Measurements from ENCODE around the gene BANP.

Gene BANP

DNA sequence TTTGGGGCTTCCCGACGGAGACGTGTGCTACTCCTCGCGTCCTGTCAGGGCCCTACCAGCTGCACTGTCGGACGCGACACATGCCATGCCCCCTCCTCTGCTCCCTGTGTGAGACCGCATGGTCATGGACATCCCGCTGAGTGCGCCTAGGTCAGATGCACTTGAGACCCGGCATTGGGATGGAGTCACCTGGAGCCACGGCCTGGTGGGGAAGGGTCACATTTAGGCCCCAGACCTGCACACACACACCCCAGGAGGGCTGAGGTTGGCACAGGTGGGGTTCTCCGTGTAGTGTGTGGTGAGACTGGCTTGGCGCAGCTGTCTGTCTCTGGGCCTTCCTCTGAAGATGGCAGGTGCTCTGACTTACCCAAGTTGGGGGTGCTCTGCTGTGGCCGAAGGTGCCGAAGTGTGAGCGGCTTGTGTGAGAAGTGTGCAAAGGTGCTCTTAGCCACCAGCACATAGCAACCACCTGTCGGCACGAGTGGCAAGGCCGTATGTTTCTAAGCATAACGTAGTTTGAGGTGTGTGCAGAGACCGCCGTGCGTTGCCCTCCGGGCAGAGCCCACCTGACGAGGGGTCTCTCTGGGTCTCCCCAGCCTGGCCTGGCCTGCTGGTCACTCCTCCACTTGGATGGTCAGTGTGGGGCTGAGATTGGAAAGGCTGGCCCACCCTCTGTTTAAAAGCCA is 108.6 kb downstream of the BANP start:
- no peak for TF ChIP-seq CTCF (IDR thresholded peaks at IDR 0.05; ENCODE audit: low read depth, low read length)
- Histone ChIP-seq H3K36me3 (peaks cover 11% of the 10 kb centered on the region; the same call in 1 of the 2 replicates), H3K4me3 (ENCODE audit: low read depth, low read length) (no peak overlapping the region)

DNA sequence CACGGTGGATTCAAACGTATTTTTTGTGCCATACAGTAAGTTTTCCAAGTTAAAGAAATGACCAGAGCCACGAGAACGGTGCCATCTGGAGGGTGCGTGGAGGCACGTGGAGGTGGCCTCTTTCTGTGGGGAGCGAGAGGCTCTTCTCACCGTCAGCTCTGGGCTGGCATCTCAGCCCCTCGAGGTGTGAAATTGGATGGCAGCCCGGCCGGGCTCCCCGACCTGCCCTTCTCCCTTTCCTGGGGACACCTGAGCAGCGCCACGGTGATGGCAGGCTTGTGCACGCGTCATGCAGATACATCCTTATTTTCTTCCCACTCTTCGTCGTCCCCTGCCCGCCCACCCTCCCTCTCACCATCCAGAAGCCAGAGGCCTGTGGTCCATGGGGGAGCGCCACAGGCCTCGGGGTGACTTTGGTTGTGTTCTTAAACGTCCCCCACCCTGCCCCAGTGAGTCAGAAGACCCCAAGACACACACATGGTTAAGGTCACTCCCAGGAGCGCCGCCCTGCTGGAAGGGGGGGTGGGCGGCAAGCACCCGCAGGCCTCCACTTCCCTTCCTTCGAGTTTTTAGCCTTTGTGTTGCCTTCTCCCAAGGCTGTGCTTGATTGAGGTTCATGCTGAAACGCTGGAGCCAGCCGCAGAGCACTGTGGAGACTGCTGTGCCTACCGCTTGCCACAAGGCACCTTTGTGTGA is 109.4 kb downstream of the BANP start:
- no peak for DNase-seq
- Histone ChIP-seq H3K4me1 (no peaks in the 10 kb centered on the region), H3K9me3 (no peaks in the 10 kb centered on the region), H3K4me3 (ENCODE audit: low read depth, low read length) (no peak overlapping the region), H3K27me3 (no peaks in the 10 kb centered on the region), H3K36me3 (peaks cover 11% of the 10 kb centered on the region)
- TF ChIP-seq CTCF (IDR thresholded peaks at IDR 0.05; ENCODE audit: low read depth, low read length): 0 out of 2 replicates have a peak, but pooled peaks have one; percentile 15

More for the DNA sequence above, 108.6 kb downstream of the BANP start:
- H3K27me3 ChIP-seq: no peaks in the 10 kb centered on the region
- no peaks in the 10 kb centered on the region for H3K9me3 ChIP-seq
- DNase-seq: no peak
- H3K4me1 ChIP-seq: no peaks in the 10 kb centered on the region

DNA sequence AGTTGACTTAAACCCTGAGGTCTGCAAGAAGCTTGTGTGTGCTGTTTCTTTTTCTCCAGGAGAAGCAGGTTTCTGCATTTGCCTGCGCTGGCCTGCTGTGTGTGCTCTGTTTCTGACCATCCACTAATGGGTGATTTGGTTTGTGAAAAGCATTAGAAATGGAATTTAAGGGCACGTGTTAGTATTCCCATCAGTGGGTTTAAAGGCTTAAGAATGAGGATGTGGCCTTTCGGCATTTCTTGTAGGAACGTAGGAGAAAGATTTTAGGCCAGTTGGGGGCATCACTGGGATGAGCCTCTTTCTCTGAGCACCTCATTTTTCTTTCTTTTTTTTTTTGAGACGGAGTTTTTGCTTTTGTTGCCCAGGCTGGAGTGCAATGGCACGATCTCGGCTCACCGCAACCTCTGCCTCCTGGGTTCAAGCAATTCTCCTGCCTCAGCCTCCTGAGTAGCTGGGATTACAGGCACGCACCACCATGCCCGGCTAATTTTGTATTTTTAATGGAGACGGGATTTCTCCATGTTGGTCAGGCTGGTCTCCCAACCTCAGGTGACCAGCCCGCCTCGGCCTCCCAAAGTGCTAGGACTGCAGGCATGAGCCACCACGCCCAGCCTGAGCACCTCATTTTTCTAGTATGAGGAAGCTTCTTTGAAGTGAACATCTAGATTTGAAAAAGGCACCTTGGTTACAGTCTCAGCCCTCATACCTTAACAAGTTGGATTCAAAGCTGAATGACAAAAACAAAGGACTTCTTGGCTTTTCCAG is 110.3 kb downstream of the BANP start:
- no peaks in the 10 kb centered on the region for H3K4me1 ChIP-seq
- no peak for TF ChIP-seq CTCF (IDR thresholded peaks at IDR 0.05; ENCODE audit: low read depth, low read length)
- H3K27me3 ChIP-seq: no peaks in the 10 kb centered on the region
- H3K4me3 ChIP-seq (ENCODE audit: low read depth, low read length): no peak overlapping the region
- H3K9me3 ChIP-seq: no peaks in the 10 kb centered on the region
- peaks cover 11% of the 10 kb centered on the region for H3K36me3 ChIP-seq
- DNase-seq: no peak

- no peak for TF ChIP-seq CTCF (IDR thresholded peaks at IDR 0.05; ENCODE audit: low read depth, low read length)
- DNase-seq: no peak
- peaks cover 11% of the 10 kb centered on the region for H3K36me3 ChIP-seq
Observed at GRCh38 chr16:88062341-88063210, 111.3 kb downstream of the BANP start.

GRCh38 chr16:88063211-88063773 is 112.1 kb downstream of the BANP start:
- TF ChIP-seq CTCF (IDR thresholded peaks at IDR 0.05; ENCODE audit: low read depth, low read length): peak; percentile 46
- Histone ChIP-seq H3K4me3 (ENCODE audit: low read depth, low read length) (no peak overlapping the region), H3K4me1 (no peaks in the 10 kb centered on the region), H3K27me3 (no peaks in the 10 kb centered on the region), H3K36me3 (peaks cover 11% of the 10 kb centered on the region), H3K9me3 (no peaks in the 10 kb centered on the region)
- DNase-seq: no peak

More at GRCh38 chr16:88062341-88063210, 111.3 kb downstream of the BANP start:
- Histone ChIP-seq H3K4me3 (ENCODE audit: low read depth, low read length) (no peak overlapping the region), H3K27me3 (no peaks in the 10 kb centered on the region), H3K9me3 (no peaks in the 10 kb centered on the region), H3K4me1 (no peaks in the 10 kb centered on the region)
